ENCODE results near the gene PLEKHA5. TPM values are rescaled to one million over a fixed set of nuclear protein-coding genes. Genes with fewer than 3 reads are reported as not detected.
A peak's percentile ranks its signal among the peaks of the same experiment; 100 is the strongest.
"Not testable (repeated sequence)": the region's sequence is repeated elsewhere in the genome, so short reads cannot be mapped to it uniquely, and the experiment has no call there.

The PLEKHA5 gene
- polyA plus RNA-seq, 10 donors = 13.8 to 33.6 (median 16.7) TPM

- no peak for DNase-seq
Measured at GRCh38 chr12:19200261-19200660, 70.7 kb downstream of the PLEKHA5 start.

GRCh38 chr12:19201661-19202060, 72.1 kb downstream of the PLEKHA5 start:
- no peak for DNase-seq

GRCh38 chr12:19203013-19203412, 73.5 kb downstream of the PLEKHA5 start:
- DNase-seq = no peak

GRCh38 chr12:19203539-19204506, 74.3 kb downstream of the PLEKHA5 start:
- no peak for DNase-seq

GRCh38 chr12:19205120-19205519, 75.6 kb downstream of the PLEKHA5 start:
- no peak for DNase-seq

GRCh38 chr12:19206493-19207077, 77.1 kb downstream of the PLEKHA5 start:
- no peak for DNase-seq

- DNase-seq = no peak
Measured at GRCh38 chr12:19208456-19208855, 78.9 kb downstream of the PLEKHA5 start.

GRCh38 chr12:19209661-19210060, 80.1 kb downstream of the PLEKHA5 start:
- no peak for DNase-seq

- DNase-seq = no peak
Measured at GRCh38 chr12:19211802-19212201, 82.3 kb downstream of the PLEKHA5 start.

GRCh38 chr12:19212245-19212644, 82.7 kb downstream of the PLEKHA5 start:
- no peak for DNase-seq

- no peak for DNase-seq
Measured at GRCh38 chr12:19214020-19214419, 84.5 kb downstream of the PLEKHA5 start.

- peak in 1 of 3 donors; percentile 63 for DNase-seq
Measured at GRCh38 chr12:19215115-19215514, 85.6 kb downstream of the PLEKHA5 start.

GRCh38 chr12:19217446-19217845, 87.9 kb downstream of the PLEKHA5 start:
- DNase-seq = peak in 1 of 3 donors; percentile 67

GRCh38 chr12:19220205-19220604, 90.7 kb downstream of the PLEKHA5 start:
- peak in 1 of 3 donors; percentile 44 for DNase-seq

GRCh38 chr12:19220852-19221466, 91.4 kb downstream of the PLEKHA5 start:
- peak in 1 of 3 donors; percentile 47 for DNase-seq

- DNase-seq = no peak
Measured at GRCh38 chr12:19222558-19222957, 93.0 kb downstream of the PLEKHA5 start.

- no peak for DNase-seq
Measured at GRCh38 chr12:19223018-19223417, 93.5 kb downstream of the PLEKHA5 start.

- peak; percentile 34 to 69 (median 43) for DNase-seq
Measured at GRCh38 chr12:19223695-19224094, 94.2 kb downstream of the PLEKHA5 start.

GRCh38 chr12:19224746-19225145, 95.2 kb downstream of the PLEKHA5 start:
- no peak for DNase-seq

GRCh38 chr12:19227190-19227879, 97.8 kb downstream of the PLEKHA5 start:
- DNase-seq = peak in 1 of 3 donors; percentile 39

GRCh38 chr12:19227880-19228210, 98.3 kb downstream of the PLEKHA5 start:
- no peak for DNase-seq

- not testable (repeated sequence) for DNase-seq
Measured at GRCh38 chr12:19229021-19229420, 99.5 kb downstream of the PLEKHA5 start.
